Measurements from ENCODE around the gene PHF1.
"Not testable (repeated sequence)": the region's sequence is repeated elsewhere in the genome, so short reads cannot be mapped to it uniquely, and the experiment has no call there.

Gene PHF1

DNA sequence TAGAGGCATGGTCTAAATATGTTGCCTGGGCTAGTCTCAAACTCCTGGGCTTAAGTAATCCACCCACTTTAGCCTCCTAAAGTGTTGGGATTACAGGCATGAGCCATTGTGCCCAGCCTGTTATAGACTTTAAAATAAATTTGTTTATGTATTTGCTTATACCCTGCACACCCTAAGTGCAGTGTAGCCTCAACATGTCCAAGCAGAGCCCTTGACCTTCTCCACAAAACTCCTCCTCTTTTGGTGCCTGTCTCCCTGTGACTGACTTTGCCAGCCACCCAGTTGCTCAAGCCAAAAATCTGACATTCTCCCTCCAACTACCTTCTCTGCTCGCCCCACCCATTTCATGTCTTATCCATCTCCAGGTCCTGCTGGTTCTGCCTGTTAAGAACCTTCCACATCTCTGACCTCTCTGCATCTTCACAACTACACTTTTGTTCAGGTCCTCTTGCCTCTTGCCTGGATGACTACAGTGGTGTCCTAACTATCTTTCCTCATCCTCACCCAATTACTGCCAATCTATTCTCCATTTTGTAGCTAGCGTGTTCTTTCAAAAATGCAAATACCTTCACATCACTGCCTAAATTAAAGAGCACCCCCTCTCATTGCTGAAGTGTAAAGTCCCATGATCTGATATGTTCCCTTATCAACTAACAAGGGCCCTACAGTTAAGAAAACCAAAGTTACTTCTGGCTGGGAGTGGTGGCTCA lies 30.4 kb upstream of the PHF1 start:
- H3K27ac Mint-ChIP-seq, result no peak overlapping the region
- H3K9me3 Mint-ChIP-seq, result no peaks in the 10 kb centered on the region
- DNase-seq, result no peak
- peaks cover under 1% of the 10 kb centered on the region for H3K4me1 Mint-ChIP-seq (ENCODE audit: low read depth)
- no peak overlapping the region for H3K4me3 Mint-ChIP-seq
- H3K36me3 Mint-ChIP-seq (ENCODE audit: low read depth), result no peaks in the 10 kb centered on the region
- H3K27me3 Mint-ChIP-seq, result no peaks in the 10 kb centered on the region

DNA sequence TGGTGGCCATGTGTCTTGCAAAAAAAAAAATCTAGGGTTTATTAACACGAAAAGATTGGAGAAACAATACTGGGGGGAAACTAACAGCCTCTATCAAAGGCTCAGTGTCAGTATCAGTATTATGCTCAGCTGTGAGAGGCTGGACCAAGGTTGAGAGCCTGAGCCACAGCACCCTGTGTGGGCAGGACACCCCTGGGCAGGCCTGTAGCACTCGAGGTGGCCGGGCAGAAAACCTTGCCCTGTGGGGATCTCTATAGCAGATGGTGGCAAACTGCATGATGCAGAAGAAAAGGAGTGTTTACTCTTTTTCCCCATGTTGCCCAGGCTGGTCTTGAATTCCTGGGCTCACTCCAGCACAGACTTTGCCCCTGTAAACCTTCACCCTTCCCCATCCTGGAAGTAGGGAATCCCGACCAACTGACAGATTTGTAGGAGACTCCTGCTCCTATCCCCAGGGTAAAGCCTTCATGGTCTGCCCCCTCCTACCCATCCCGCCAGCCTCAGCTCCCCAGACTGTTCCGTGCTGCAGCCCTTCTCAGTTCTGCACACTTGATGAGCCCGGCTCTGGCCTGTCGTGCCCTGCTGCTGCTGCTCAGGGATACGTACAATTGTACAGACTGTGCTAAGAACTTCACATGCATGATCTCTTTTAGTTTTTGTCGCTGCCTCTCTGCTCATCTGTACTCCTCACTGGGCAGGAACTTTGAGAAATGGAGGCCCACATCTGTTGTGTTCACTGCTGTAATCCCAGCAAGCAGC lies 27.2 kb upstream of the PHF1 start:
- H3K4me1 Mint-ChIP-seq (ENCODE audit: low read depth), result no peaks in the 10 kb centered on the region
- no peak overlapping the region for H3K27ac Mint-ChIP-seq
- no peak overlapping the region for H3K4me3 Mint-ChIP-seq
- no peaks in the 10 kb centered on the region for H3K9me3 Mint-ChIP-seq
- H3K27me3 Mint-ChIP-seq, result no peaks in the 10 kb centered on the region
- H3K36me3 Mint-ChIP-seq (ENCODE audit: low read depth), result no peaks in the 10 kb centered on the region
- no peak for DNase-seq

DNA sequence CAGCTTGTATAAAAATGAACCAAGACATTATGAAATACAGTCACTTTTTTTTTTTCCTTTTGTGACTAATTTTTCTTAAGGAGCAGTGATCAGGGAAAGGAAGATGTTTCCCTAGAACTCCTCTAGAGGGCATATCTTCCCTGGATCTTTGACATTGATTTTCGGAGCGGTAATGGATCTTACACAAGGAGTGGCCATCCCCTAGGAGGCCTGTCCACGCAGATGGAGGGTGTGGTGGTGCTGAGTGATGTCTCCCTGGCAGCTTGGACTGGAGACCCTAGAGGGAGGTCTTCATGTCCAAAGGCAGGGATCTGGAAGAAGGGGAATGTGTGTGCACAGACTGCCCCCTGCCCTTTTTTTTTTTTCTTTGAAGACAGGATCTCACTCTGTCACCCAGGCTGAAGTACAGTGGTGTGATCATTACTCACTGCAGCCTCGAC lies 26.2 kb upstream of the PHF1 start:
- Mint-ChIP-seq H3K4me3 (no peak overlapping the region), H3K9me3 (no peaks in the 10 kb centered on the region), H3K27ac (no peak overlapping the region), H3K4me1 (ENCODE audit: low read depth) (no peaks in the 10 kb centered on the region), H3K36me3 (ENCODE audit: low read depth) (no peaks in the 10 kb centered on the region), H3K27me3 (no peaks in the 10 kb centered on the region)
- no peak for DNase-seq

DNA sequence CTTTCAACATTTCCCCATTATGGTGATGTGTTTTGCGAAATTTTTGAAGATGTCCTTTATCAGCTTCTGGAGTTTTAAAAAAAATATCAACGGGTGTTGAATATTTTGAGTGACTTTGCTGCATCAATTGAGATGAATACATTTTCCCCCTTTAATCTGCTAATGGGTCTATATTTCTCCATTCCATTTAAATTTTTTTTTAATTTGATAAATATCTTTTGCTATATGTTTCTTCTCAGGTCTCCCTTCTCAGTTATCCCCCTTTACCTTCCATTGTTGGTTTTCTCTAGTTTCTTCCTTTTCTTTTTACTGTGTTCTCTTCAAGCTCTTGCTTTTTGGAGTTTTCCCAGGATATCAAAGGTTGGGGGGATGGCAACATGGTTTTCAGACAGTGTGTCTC lies 20.6 kb upstream of the PHF1 start:
- Mint-ChIP-seq H3K4me3 (no peak overlapping the region), H3K36me3 (ENCODE audit: low read depth) (peaks cover 29% of the 10 kb centered on the region), H3K27me3 (no peaks in the 10 kb centered on the region), H3K27ac (peak overlapping the region; percentile 97), H3K9me3 (no peaks in the 10 kb centered on the region), H3K4me1 (ENCODE audit: low read depth) (peaks cover 34% of the 10 kb centered on the region)
- DNase-seq, result no peak

DNA sequence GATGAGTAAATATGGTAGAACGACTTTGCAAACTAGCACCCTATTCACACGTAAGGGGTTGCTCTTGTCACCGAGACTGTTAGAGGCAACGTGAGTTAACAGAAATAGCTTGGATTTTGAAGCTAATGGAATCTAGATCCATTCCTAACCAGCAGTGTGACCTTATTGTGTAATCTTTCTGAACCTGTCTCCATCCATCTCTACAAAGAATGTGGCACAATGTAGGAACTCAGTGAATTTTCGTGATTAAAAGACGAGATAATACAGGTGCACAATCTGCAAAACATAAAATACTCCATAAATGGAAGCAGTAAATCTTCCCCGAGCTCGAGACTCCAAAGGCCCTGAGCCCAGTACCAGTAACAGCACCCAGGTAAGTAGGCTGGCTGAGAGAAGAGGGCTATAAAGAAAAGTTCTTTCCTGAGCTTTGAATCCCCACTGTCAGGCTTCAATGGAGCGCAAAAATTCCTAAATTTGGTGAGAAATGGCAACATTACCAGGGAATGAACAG lies 20.0 kb upstream of the PHF1 start:
- Mint-ChIP-seq H3K9me3 (no peaks in the 10 kb centered on the region), H3K36me3 (ENCODE audit: low read depth) (peaks cover 33% of the 10 kb centered on the region), H3K4me3 (peak overlapping the region; percentile 96), H3K27me3 (no peaks in the 10 kb centered on the region), H3K4me1 (ENCODE audit: low read depth) (peaks cover 37% of the 10 kb centered on the region), H3K27ac (peak overlapping the region; percentile 97)
- DNase-seq, result no peak

GRCh38 chr6:33391278-33391921 lies 19.4 kb upstream of the PHF1 start, which contains the start of gene KIFC1:
Gene KIFC1, plus strand, starts transcription at chr6:33391823. Its CDS starts 163 bp downstream, at chr6:33391986.
- Mint-ChIP-seq H3K4me1 (ENCODE audit: low read depth) (peaks cover 40% of the 10 kb centered on the region), H3K9me3 (no peaks in the 10 kb centered on the region), H3K27ac (peak within 1 kb of the TSS; percentile 97), H3K27me3 (no peaks in the 10 kb centered on the region), H3K36me3 (ENCODE audit: low read depth) (peaks cover 39% of the 10 kb centered on the region), H3K4me3 (peak within 1 kb of the TSS; percentile 96)
- DNase-seq, result peak; percentile 99

GRCh38 chr6:33391922-33392594 lies 18.8 kb upstream of the PHF1 start:
- H3K27me3 Mint-ChIP-seq, result no peaks in the 10 kb centered on the region
- H3K27ac Mint-ChIP-seq, result peak overlapping the region; percentile 97
- no peak for DNase-seq
- peaks cover 40% of the 10 kb centered on the region for H3K4me1 Mint-ChIP-seq (ENCODE audit: low read depth)
- H3K9me3 Mint-ChIP-seq, result no peaks in the 10 kb centered on the region
- peaks cover 39% of the 10 kb centered on the region for H3K36me3 Mint-ChIP-seq (ENCODE audit: low read depth)
- peak overlapping the region; percentile 96 for H3K4me3 Mint-ChIP-seq

- Mint-ChIP-seq H3K9me3 (no peaks in the 10 kb centered on the region), H3K27ac (peak overlapping the region; percentile 97), H3K4me1 (ENCODE audit: low read depth) (peaks cover 40% of the 10 kb centered on the region), H3K27me3 (no peaks in the 10 kb centered on the region), H3K4me3 (peak overlapping the region; percentile 96), H3K36me3 (ENCODE audit: low read depth) (peaks cover 41% of the 10 kb centered on the region)
- no peak for DNase-seq
These were observed 18.2 kb upstream of the PHF1 start for GRCh38 chr6:33392595-33392948.

- H3K36me3 Mint-ChIP-seq (ENCODE audit: low read depth), result peaks cover 46% of the 10 kb centered on the region
- no peaks in the 10 kb centered on the region for H3K9me3 Mint-ChIP-seq
- H3K27me3 Mint-ChIP-seq, result no peaks in the 10 kb centered on the region
- H3K4me1 Mint-ChIP-seq (ENCODE audit: low read depth), result peaks cover 40% of the 10 kb centered on the region
- H3K4me3 Mint-ChIP-seq, result peak overlapping the region; percentile 96
- H3K27ac Mint-ChIP-seq, result peak overlapping the region; percentile 97
- DNase-seq, result no peak
These were observed 17.8 kb upstream of the PHF1 start for GRCh38 chr6:33392979-33393378.

- no peak for DNase-seq
- no peaks in the 10 kb centered on the region for H3K27me3 Mint-ChIP-seq
- no peak overlapping the region for H3K4me3 Mint-ChIP-seq
- H3K4me1 Mint-ChIP-seq (ENCODE audit: low read depth), result peaks cover 24% of the 10 kb centered on the region
- no peak overlapping the region for H3K27ac Mint-ChIP-seq
- H3K9me3 Mint-ChIP-seq, result no peaks in the 10 kb centered on the region
- H3K36me3 Mint-ChIP-seq (ENCODE audit: low read depth), result peaks cover 77% of the 10 kb centered on the region
These were observed 13.3 kb upstream of the PHF1 start for GRCh38 chr6:33397541-33397940.

GRCh38 chr6:33398601-33399000 lies 12.2 kb upstream of the PHF1 start:
- peaks cover 81% of the 10 kb centered on the region for H3K36me3 Mint-ChIP-seq (ENCODE audit: low read depth)
- not testable (repeated sequence) for DNase-seq, H3K27me3 Mint-ChIP-seq, H3K27ac Mint-ChIP-seq, H3K9me3 Mint-ChIP-seq, H3K4me3 Mint-ChIP-seq
- H3K4me1 Mint-ChIP-seq (ENCODE audit: low read depth), result peaks cover 17% of the 10 kb centered on the region

- H3K27ac Mint-ChIP-seq; H3K27me3 Mint-ChIP-seq; H3K4me1 Mint-ChIP-seq (ENCODE audit: low read depth); H3K9me3 Mint-ChIP-seq; H3K4me3 Mint-ChIP-seq; DNase-seq: not testable (repeated sequence)
- peaks cover 85% of the 10 kb centered on the region for H3K36me3 Mint-ChIP-seq (ENCODE audit: low read depth)
These were observed 10.9 kb upstream of the PHF1 start for GRCh38 chr6:33399881-33400280.

DNA sequence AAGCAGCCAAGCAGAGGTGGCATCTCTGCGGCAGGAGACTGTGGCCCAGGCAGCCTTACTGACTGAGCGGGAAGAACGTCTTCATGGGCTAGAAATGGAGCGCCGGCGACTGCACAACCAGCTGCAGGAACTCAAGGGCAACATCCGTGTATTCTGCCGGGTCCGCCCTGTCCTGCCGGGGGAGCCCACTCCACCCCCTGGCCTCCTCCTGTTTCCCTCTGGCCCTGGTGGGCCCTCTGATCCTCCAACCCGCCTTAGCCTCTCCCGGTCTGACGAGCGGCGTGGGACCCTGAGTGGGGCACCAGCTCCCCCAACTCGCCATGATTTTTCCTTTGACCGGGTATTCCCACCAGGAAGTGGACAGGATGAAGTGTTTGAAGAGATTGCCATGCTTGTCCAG lies 5.9 kb upstream of the PHF1 start:
- H3K4me1 Mint-ChIP-seq (ENCODE audit: low read depth), result peaks cover 12% of the 10 kb centered on the region

GRCh38 chr6:33405386-33405940 lies 5.4 kb upstream of the PHF1 start:
- no peak for DNase-seq
- no peaks in the 10 kb centered on the region for H3K27me3 Mint-ChIP-seq
- H3K27ac Mint-ChIP-seq, result peak overlapping the region; percentile 6
- H3K36me3 Mint-ChIP-seq (ENCODE audit: low read depth), result peaks cover 90% of the 10 kb centered on the region
- no peaks in the 10 kb centered on the region for H3K9me3 Mint-ChIP-seq
- H3K4me1 Mint-ChIP-seq (ENCODE audit: low read depth), result peaks cover 15% of the 10 kb centered on the region
- H3K4me3 Mint-ChIP-seq, result no peak overlapping the region

More for the DNA sequence above, 5.9 kb upstream of the PHF1 start:
- Mint-ChIP-seq H3K27ac (no peak overlapping the region), H3K4me3 (no peak overlapping the region), H3K36me3 (ENCODE audit: low read depth) (peaks cover 94% of the 10 kb centered on the region), H3K9me3 (no peaks in the 10 kb centered on the region), H3K27me3 (no peaks in the 10 kb centered on the region)
- no peak for DNase-seq

All from activated T-cell treated with anti-CD3 and anti-CD28 coated beads, Interleukin-2, amount 50 U/mL, for 24 hours (primary cell).